Endodermal cell (in vitro differentiated cells): ENCODE data around the gene JARID2. TPM values are rescaled to one million over a fixed set of nuclear protein-coding genes. Genes with fewer than 3 reads are reported as not detected.
A peak's percentile ranks its signal among the peaks of the same experiment; 100 is the strongest.

Experiments
- DNase-seq: peaks from one replicate; pipeline ENCODE4 v3.0.0-alpha.2; 2017
- H3K27ac ChIP-seq: 2 replicates; pipeline ENCODE4 v1.5.1; 2013; ENCODE audit warnings: mild to moderate bottlenecking, low read depth, low read length, moderate library complexity
- H3K27me3 ChIP-seq: 2 replicates; pipeline ENCODE4 v1.6.1; 2013; ENCODE audit warnings: mild to moderate bottlenecking, low read length, moderate library complexity; ENCODE audit not compliant: insufficient read depth, control insufficient read depth, poor library complexity, severe bottlenecking
- H3K36me3 ChIP-seq: 2 replicates; pipeline ENCODE4 v1.7.0; 2013; ENCODE audit warnings: mild to moderate bottlenecking, low read length, moderate library complexity; ENCODE audit not compliant: control insufficient read depth, insufficient read depth
- H3K4me1 ChIP-seq: one replicate; pipeline ENCODE4 v1.7.0; 2013; ENCODE audit warnings: low read length; ENCODE audit not compliant: control insufficient read depth, insufficient read depth
- H3K4me3 ChIP-seq: 2 replicates; pipeline ENCODE4 v1.5.1; 2013; ENCODE audit warnings: mild to moderate bottlenecking, low read length, moderate library complexity
- H3K9ac ChIP-seq: 2 replicates; pipeline ENCODE4 v1.6.1; 2013; ENCODE audit warnings: mild to moderate bottlenecking, low read length, moderate library complexity; ENCODE audit not compliant: poor library complexity, severe bottlenecking; ENCODE audit errors: extremely low read depth
- H3K9me3 ChIP-seq: 2 replicates; pipeline ENCODE4 v1.6.1; 2013; ENCODE audit warnings: mild to moderate bottlenecking, low read length, moderate library complexity; ENCODE audit not compliant: control insufficient read depth
- H3K27ac Mint-ChIP-seq: 2 replicates; pipeline ENCODE4 v1.8.0; 2020; ENCODE audit warnings: mixed read lengths
- H3K27me3 Mint-ChIP-seq: 2 replicates; pipeline ENCODE4 v1.8.0; 2021; ENCODE audit warnings: mild to moderate bottlenecking, mixed read lengths; ENCODE audit not compliant: insufficient read depth
- H3K36me3 Mint-ChIP-seq: 2 replicates; pipeline ENCODE4 v1.8.0; 2020; ENCODE audit warnings: low read depth, mixed read lengths
- H3K4me1 Mint-ChIP-seq: 2 replicates; pipeline ENCODE4 v1.8.0; 2020; ENCODE audit warnings: mixed read lengths
- H3K4me3 Mint-ChIP-seq: 2 replicates; pipeline ENCODE4 v1.8.0; 2020; ENCODE audit warnings: mild to moderate bottlenecking, moderate library complexity, mixed read lengths
- H3K9me3 Mint-ChIP-seq: 2 replicates; pipeline ENCODE4 v1.8.0; 2020; ENCODE audit warnings: mild to moderate bottlenecking, mixed read lengths
- WGBS, 2 experiments: methylation state at CpG; one replicate each; pipeline versions ENCODE4 v1.1.5 to v1.1.7; 2013; ENCODE audit warnings: missing lambda C conversion rate in 2 of 2, mixed read lengths in 1 of 2; ENCODE audit not compliant: insufficient coverage in 1 of 2, insufficient read length in 1 of 2; 5-methylcytosine and 5-hydroxymethylcytosine counted together
- total RNA-seq, 2 donors: library from RNA; stranded (reverse); fragmentation: NEBNext Ultra II Directional in 1 of 2; extraction: Animal tissue kit (Norgen Biotek cat#: 25700) in 1 of 2; gene quantifications; 2 replicates in 1 of 2; 3 replicates in 1 of 2; pipeline ENCODE4 v1.2.1, GENCODE V29; 2021
- TF ChIP-seq, protein P1 (sequence below): fragments of 200-600 bp; sonication (generic); conservative IDR thresholded peaks from 2 replicates; pipeline ENCODE4 v1.5.0; 2021; ENCODE audit warnings: antibody characterized with exemption, mild to moderate bottlenecking

Gene JARID2
- total RNA-seq, 2 donors from 2014 or later: 42.5 to 77.0 TPM

DNA sequence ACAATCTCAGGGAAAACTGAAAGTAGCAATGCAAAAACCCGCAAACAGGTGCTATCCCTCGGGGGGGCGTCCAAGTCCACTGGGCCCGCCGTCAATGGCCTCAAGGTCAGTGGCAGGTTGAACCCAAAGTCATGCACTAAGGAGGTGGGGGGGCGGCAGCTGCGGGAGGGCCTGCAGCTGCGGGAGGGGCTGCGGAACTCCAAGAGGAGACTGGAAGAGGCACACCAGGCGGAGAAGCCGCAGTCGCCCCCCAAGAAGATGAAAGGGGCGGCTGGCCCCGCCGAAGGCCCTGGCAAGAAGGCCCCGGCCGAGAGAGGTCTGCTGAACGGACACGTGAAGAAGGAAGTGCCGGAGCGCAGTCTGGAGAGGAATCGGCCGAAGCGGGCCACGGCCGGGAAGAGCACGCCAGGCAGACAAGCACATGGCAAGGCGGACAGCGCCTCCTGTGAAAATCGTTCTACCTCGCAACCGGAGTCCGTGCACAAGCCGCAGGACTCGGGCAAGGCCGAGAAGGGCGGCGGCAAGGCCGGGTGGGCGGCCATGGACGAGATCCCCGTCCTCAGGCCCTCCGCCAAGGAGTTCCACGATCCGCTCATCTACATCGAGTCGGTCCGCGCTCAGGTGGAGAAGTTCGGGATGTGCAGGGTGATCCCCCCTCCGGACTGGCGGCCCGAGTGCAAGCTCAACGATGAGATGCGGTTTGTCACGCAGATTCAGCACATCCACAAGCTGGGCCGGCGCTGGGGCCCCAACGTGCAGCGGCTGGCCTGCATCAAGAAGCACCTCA, 250.7 kb downstream of the JARID2 start:
- Histone ChIP-seq H3K27ac (no peak overlapping the region), H3K4me1 (peaks cover 15% of the 10 kb centered on the region), H3K9me3 (no peaks in the 10 kb centered on the region), H3K36me3 (peaks cover 68% of the 10 kb centered on the region), H3K9ac (no peak overlapping the region), H3K27me3 (no peaks in the 10 kb centered on the region), H3K4me3 (no peak overlapping the region)
- 96 to 98% methylated on average over 55 to 60 of the region's 60 CpGs for WGBS, 2 experiments
- TF ChIP-seq, protein P1, sequence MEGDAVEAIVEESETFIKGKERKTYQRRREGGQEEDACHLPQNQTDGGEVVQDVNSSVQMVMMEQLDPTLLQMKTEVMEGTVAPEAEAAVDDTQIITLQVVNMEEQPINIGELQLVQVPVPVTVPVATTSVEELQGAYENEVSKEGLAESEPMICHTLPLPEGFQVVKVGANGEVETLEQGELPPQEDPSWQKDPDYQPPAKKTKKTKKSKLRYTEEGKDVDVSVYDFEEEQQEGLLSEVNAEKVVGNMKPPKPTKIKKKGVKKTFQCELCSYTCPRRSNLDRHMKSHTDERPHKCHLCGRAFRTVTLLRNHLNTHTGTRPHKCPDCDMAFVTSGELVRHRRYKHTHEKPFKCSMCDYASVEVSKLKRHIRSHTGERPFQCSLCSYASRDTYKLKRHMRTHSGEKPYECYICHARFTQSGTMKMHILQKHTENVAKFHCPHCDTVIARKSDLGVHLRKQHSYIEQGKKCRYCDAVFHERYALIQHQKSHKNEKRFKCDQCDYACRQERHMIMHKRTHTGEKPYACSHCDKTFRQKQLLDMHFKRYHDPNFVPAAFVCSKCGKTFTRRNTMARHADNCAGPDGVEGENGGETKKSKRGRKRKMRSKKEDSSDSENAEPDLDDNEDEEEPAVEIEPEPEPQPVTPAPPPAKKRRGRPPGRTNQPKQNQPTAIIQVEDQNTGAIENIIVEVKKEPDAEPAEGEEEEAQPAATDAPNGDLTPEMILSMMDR: no peak
- peaks cover 26% of the 10 kb centered on the region for H3K4me1 Mint-ChIP-seq
- H3K4me3 Mint-ChIP-seq: no peak overlapping the region
- peaks cover 70% of the 10 kb centered on the region for H3K36me3 Mint-ChIP-seq
- DNase-seq: no peak
- H3K9me3 Mint-ChIP-seq: no peaks in the 10 kb centered on the region
- H3K27me3 Mint-ChIP-seq: no peaks in the 10 kb centered on the region
- no peak overlapping the region for H3K27ac Mint-ChIP-seq

DNA sequence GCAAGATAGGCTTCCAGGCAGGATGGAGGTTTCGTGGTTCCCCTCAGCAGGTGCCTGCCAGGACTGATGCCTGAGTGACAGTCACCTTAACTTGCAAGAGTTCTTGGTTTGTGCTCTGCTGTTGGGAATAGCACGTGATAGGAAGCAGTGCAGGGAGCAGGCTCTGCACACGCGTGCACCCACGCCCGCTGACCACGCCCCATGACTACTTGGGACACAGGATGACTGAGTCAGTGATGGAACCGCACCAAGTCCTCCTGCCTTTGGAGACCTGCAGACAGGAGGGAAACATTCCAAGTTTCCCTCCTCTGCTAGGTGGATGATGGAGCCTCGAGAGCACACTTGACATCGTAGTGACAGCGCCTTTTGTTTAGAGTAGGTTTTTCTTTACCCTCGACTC, 252.8 kb downstream of the JARID2 start:
- peaks cover 6% of the 10 kb centered on the region for H3K4me1 Mint-ChIP-seq
- H3K4me1 ChIP-seq: no peaks in the 10 kb centered on the region
- peaks cover 83% of the 10 kb centered on the region for H3K36me3 Mint-ChIP-seq
- no peak overlapping the region for H3K4me3 ChIP-seq
- peaks cover 74% of the 10 kb centered on the region for H3K36me3 ChIP-seq
- H3K4me3 Mint-ChIP-seq: no peak overlapping the region
- H3K9me3 ChIP-seq: no peaks in the 10 kb centered on the region
- H3K9ac ChIP-seq: no peak overlapping the region
- 94 to 97% methylated on average over 9 to 12 of the region's 12 CpGs for WGBS, 2 experiments
- H3K9me3 Mint-ChIP-seq: no peaks in the 10 kb centered on the region
- TF ChIP-seq, protein P1: no peak
- H3K27me3 Mint-ChIP-seq: no peaks in the 10 kb centered on the region
- H3K27ac ChIP-seq: peak overlapping the region; percentile 3
- no peaks in the 10 kb centered on the region for H3K27me3 ChIP-seq
- H3K27ac Mint-ChIP-seq: no peak overlapping the region
- DNase-seq: no peak

DNA sequence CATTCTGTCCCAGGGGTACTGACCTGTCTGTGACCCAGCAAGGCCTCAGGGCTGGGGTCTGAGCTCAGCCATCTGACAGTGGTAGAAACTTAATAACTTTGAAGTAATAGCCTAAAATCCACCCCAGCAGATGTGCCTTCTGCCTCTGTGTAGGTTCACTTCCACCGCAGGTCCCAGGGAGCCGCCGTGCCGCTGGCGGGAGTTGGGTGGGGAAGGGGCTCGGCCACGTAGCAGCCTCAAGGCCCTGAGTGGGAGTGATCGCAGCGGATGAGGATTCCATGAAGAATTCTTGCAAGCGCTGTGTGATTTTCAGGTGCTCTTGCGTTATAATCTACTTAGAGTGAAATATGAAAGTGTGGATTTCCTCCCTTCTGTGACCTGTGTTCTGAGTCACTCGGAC, 253.3 kb downstream of the JARID2 start:
- H3K36me3 Mint-ChIP-seq: peaks cover 88% of the 10 kb centered on the region
- H3K27ac Mint-ChIP-seq: no peak overlapping the region
- H3K4me3 Mint-ChIP-seq: no peak overlapping the region
- no peaks in the 10 kb centered on the region for H3K9me3 ChIP-seq
- peak overlapping the region; percentile 3 for H3K27ac ChIP-seq
- no peak for DNase-seq
- H3K4me1 ChIP-seq: no peaks in the 10 kb centered on the region
- H3K4me1 Mint-ChIP-seq: peaks cover under 1% of the 10 kb centered on the region
- TF ChIP-seq, protein P1: no peak
- H3K9ac ChIP-seq: no peak overlapping the region
- H3K9me3 Mint-ChIP-seq: no peaks in the 10 kb centered on the region
- H3K27me3 Mint-ChIP-seq: no peaks in the 10 kb centered on the region
- no peak overlapping the region for H3K4me3 ChIP-seq
- peaks cover 79% of the 10 kb centered on the region for H3K36me3 ChIP-seq
- WGBS, 2 experiments: 95 to 97% methylated on average over 11 to 12 of the region's 12 CpGs
- H3K27me3 ChIP-seq: no peaks in the 10 kb centered on the region
